GM13976 (cell line): ENCODE measurements around the gene ARL6IP4.

ENCODE experiments used
- DNase-seq: peaks from one replicate; pipeline ENCODE4 v3.0.0; 2012; ENCODE audit warnings: low spot score
- in situ Hi-C: fragments of 300-500 bp; cut with MboI; formaldehyde crosslinking; loops from one replicate; pipeline ENCODE4 v1.12.0; 2022; ENCODE audit warnings: low sequenced_read_pairs, mixed read lengths, inconsistent platforms; ENCODE audit not compliant: unreplicated experiment
- TF ChIP-seq, protein P1 (sequence below): IDR thresholded peaks from 2 replicates; pipeline ENCODE4 v1.5.1; 2012; ENCODE audit warnings: borderline replicate concordance, mild to moderate bottlenecking; ENCODE audit not compliant: insufficient read depth; ENCODE audit errors: extremely low read depth, missing control alignments, control extremely low read depth

The ARL6IP4 gene

DNA sequence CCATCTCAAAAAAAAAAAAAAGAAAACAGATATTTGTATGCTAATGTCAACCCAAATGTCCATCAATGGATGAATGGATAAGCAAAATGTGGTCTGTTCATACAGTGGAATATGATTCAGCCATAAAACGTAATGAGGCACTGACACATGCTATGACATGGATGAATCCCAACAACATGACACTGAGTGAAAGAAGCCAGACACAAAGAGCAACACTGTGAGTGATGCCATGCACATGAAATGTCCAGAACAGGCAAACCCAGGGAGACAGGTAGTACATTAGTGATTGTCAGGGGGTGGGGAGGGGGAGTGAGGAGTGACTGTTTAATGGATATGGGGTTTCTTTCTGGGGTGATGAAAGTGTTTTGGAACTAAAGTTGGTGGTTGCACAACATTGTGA, 50.2 kb downstream of the ARL6IP4 start:
- TF ChIP-seq, protein P1, sequence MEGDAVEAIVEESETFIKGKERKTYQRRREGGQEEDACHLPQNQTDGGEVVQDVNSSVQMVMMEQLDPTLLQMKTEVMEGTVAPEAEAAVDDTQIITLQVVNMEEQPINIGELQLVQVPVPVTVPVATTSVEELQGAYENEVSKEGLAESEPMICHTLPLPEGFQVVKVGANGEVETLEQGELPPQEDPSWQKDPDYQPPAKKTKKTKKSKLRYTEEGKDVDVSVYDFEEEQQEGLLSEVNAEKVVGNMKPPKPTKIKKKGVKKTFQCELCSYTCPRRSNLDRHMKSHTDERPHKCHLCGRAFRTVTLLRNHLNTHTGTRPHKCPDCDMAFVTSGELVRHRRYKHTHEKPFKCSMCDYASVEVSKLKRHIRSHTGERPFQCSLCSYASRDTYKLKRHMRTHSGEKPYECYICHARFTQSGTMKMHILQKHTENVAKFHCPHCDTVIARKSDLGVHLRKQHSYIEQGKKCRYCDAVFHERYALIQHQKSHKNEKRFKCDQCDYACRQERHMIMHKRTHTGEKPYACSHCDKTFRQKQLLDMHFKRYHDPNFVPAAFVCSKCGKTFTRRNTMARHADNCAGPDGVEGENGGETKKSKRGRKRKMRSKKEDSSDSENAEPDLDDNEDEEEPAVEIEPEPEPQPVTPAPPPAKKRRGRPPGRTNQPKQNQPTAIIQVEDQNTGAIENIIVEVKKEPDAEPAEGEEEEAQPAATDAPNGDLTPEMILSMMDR: no peak
- in situ Hi-C loops: no loop called here
- no peak for DNase-seq

DNA sequence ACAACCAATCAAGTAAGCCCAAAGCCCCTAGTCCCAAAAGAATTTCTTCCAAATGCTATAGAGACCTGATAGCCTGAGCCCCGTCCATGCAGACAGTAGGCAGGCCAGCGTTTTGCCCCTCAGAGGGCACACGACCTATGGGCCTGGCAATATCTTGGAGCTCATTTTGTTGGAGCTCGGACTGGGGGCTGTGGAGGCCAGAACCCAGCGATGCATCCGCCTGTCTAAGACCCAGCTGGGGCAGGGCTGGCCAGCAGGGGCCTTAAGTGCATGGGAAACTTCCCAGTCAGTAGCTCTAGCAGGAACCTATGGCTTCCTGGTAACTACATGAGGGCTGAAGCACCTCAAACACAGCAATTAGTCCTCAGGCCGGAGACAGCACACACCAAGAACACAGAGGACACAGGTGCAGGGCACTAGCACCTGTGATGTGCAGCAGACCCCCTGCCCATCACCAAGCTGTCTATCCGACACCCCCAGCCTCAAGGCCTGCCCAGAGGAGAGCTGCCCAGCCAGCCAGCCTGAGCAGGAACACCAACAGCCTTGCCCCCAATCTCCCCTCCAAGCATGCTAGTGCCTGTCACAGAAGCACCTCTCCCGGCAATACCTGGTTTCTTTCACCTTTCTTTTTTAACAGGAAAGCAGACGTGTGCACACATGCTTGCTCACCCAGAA, 50.8 kb downstream of the ARL6IP4 start:
- in situ Hi-C loops: no loop called here
- DNase-seq: no peak
- TF ChIP-seq, protein P1: no peak
